ENCODE results near the gene PIP5K1A.

PIP5K1A gene

GRCh38 chr1:151286619-151287340 is 88.4 kb downstream of the PIP5K1A start:
- no peak for TF ChIP-seq FOXP2 (optimal IDR thresholded peaks at IDR 0.05; ENCODE audit: borderline replicate concordance, extremely low read depth, extremely low read length, insufficient read depth)
- TF ChIP-seq POLR2AphosphoS5 (IDR thresholded peaks at IDR 0.05; ENCODE audit: low read depth, low read length) = no peak
- TF ChIP-seq, protein P1, sequence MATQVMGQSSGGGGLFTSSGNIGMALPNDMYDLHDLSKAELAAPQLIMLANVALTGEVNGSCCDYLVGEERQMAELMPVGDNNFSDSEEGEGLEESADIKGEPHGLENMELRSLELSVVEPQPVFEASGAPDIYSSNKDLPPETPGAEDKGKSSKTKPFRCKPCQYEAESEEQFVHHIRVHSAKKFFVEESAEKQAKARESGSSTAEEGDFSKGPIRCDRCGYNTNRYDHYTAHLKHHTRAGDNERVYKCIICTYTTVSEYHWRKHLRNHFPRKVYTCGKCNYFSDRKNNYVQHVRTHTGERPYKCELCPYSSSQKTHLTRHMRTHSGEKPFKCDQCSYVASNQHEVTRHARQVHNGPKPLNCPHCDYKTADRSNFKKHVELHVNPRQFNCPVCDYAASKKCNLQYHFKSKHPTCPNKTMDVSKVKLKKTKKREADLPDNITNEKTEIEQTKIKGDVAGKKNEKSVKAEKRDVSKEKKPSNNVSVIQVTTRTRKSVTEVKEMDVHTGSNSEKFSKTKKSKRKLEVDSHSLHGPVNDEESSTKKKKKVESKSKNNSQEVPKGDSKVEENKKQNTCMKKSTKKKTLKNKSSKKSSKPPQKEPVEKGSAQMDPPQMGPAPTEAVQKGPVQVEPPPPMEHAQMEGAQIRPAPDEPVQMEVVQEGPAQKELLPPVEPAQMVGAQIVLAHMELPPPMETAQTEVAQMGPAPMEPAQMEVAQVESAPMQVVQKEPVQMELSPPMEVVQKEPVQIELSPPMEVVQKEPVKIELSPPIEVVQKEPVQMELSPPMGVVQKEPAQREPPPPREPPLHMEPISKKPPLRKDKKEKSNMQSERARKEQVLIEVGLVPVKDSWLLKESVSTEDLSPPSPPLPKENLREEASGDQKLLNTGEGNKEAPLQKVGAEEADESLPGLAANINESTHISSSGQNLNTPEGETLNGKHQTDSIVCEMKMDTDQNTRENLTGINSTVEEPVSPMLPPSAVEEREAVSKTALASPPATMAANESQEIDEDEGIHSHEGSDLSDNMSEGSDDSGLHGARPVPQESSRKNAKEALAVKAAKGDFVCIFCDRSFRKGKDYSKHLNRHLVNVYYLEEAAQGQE (IDR thresholded peaks at IDR 0.05; ENCODE audit: insufficient read depth in 1 of 2, low read depth in 2 of 2, low read length in 2 of 2) = no peak
- no peak for TF ChIP-seq TAF1 (IDR thresholded peaks at IDR 0.05; ENCODE audit: borderline replicate concordance, insufficient read depth, low read length)
- no peak for TF ChIP-seq SIN3A (IDR thresholded peaks at IDR 0.05; ENCODE audit: borderline replicate concordance, insufficient read depth, low read length)

DNA sequence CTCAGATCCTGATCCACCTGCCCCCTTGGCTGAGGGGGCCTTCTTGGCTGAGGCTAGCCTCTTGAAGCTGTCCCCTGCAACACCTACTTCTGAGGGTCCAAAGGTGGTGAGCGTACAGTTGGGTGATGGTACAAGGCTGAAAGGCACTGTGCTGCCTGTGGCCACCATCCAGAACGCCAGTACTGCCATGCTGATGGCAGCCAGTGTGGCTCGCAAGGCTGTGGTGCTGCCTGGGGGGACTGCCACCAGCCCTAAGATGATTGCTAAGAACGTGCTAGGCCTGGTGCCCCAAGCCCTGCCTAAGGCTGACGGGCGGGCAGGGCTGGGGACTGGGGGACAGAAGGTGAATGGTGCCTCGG is 89.0 kb downstream of the PIP5K1A start:
- TF ChIP-seq SIN3A (IDR thresholded peaks at IDR 0.05; ENCODE audit: borderline replicate concordance, insufficient read depth, low read length) (no peak), FOXP2 (optimal IDR thresholded peaks at IDR 0.05; ENCODE audit: borderline replicate concordance, extremely low read depth, extremely low read length, insufficient read depth) (no peak), POLR2AphosphoS5 (IDR thresholded peaks at IDR 0.05; ENCODE audit: low read depth, low read length) (no peak), TAF1 (IDR thresholded peaks at IDR 0.05; ENCODE audit: borderline replicate concordance, insufficient read depth, low read length) (no peak)
- TF ChIP-seq, protein P1 (IDR thresholded peaks at IDR 0.05; ENCODE audit: insufficient read depth in 1 of 2, low read depth in 2 of 2, low read length in 2 of 2) = no peak

DNA sequence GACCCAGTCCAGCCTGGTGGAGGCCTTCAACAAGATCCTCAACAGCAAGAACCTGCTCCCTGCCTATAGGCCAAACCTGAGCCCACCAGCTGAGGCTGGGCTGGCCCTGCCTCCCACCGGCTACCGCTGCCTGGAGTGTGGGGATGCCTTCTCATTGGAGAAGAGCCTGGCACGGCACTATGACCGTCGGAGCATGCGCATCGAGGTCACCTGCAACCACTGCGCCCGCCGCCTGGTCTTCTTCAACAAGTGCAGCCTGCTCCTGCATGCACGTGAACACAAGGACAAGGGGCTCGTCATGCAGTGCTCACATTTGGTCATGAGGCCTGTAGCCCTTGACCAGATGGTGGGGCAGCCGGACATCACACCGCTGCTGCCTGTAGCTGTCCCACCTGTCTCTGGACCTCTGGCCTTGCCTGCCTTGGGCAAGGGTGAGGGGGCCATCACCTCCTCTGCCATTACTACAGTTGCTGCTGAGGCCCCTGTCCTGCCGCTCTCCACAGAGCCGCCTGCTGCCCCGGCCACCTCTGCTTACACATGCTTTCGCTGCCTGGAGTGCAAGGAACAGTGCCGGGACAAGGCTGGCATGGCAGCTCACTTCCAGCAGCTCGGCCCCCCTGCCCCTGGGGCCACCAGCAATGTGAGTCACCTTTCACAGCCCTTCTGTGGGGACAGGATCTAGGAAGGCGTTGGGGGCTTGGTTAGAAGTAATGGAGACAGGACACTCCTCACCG is 89.6 kb downstream of the PIP5K1A start:
- TF ChIP-seq POLR2AphosphoS5 (IDR thresholded peaks at IDR 0.05; ENCODE audit: low read depth, low read length) (0 out of 2 replicates have a peak, but pooled peaks have one; percentile 8), SIN3A (IDR thresholded peaks at IDR 0.05; ENCODE audit: borderline replicate concordance, insufficient read depth, low read length) (no peak)

GRCh38 chr1:151288502-151288901 is 90.2 kb downstream of the PIP5K1A start:
- TF ChIP-seq TAF1 (IDR thresholded peaks at IDR 0.05; ENCODE audit: borderline replicate concordance, insufficient read depth, low read length) = no peak
- no peak for TF ChIP-seq SIN3A (IDR thresholded peaks at IDR 0.05; ENCODE audit: borderline replicate concordance, insufficient read depth, low read length)
- TF ChIP-seq, protein P1 (IDR thresholded peaks at IDR 0.05; ENCODE audit: insufficient read depth in 1 of 2, low read depth in 2 of 2, low read length in 2 of 2) = no peak
- no peak for TF ChIP-seq FOXP2 (optimal IDR thresholded peaks at IDR 0.05; ENCODE audit: borderline replicate concordance, extremely low read depth, extremely low read length, insufficient read depth)
- TF ChIP-seq POLR2AphosphoS5 (IDR thresholded peaks at IDR 0.05; ENCODE audit: low read depth, low read length) = no peak

DNA sequence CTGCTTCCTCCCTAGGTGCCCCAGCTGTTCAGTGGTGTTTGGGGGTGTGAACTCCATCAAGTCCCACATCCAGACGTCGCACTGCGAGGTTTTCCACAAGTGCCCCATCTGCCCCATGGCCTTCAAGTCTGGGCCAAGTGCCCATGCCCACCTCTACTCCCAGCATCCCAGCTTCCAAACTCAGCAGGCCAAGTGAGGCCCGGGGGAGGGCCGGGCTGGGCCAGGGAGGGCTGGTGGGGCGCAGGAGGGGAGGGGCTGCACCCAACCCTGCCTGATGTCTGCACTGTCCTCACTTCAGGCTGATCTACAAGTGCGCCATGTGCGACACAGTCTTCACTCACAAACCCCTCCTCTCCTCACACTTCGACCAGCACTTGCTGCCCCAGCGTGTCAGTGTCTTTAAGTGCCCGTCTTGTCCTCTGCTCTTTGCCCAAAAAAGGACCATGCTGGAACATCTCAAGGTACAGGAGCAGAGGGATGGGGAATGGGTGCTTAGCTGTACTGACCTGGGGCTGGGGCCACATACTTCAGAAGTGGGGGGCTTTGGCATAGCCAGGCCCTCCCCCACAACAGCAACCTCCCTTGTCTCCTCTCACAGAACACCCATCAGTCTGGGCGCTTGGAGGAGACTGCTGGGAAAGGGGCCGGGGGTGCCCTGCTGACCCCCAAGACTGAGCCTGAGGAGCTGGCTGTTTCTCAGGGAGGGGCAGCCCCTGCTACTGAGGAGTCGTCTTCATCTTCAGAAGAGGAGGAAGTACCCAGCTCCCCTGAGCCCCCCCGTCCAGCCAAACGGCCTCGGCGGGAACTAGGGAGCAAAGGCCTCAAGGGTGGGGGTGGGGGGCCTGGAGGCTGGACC is 91.0 kb downstream of the PIP5K1A start:
- no peak for TF ChIP-seq SIN3A (IDR thresholded peaks at IDR 0.05; ENCODE audit: borderline replicate concordance, insufficient read depth, low read length)
- TF ChIP-seq FOXP2 (optimal IDR thresholded peaks at IDR 0.05; ENCODE audit: borderline replicate concordance, extremely low read depth, extremely low read length, insufficient read depth) = no peak
- no peak for TF ChIP-seq POLR2AphosphoS5 (IDR thresholded peaks at IDR 0.05; ENCODE audit: low read depth, low read length)
- TF ChIP-seq TAF1 (IDR thresholded peaks at IDR 0.05; ENCODE audit: borderline replicate concordance, insufficient read depth, low read length) = no peak
- TF ChIP-seq, protein P1 (IDR thresholded peaks at IDR 0.05; ENCODE audit: insufficient read depth in 1 of 2, low read depth in 2 of 2, low read length in 2 of 2) = no peak
